Common myeloid progenitor, CD34-positive (primary cell): ENCODE measurements around the gene CYRIA.

Experiments
- CTCF ChIA-PET: fragments of 350-600 bp; sonication (Branson Sonifier 250); formaldehyde crosslinking; loops from one replicate; lab custom pipeline; 2021; ENCODE audit warnings: antibody characterized with exemption; lab: Charles Lee
- POLR2A ChIA-PET: fragments of 350-600 bp; sonication (Branson Sonifier 250); formaldehyde crosslinking; loops from one replicate; lab custom pipeline; 2021; ENCODE audit warnings: antibody characterized with exemption; lab: Charles Lee
- DNase-seq, 3 donors: peaks; one replicate each; pipeline versions ENCODE4 v3.0.0 to v3.0.0-alpha.2; 2013
- H3K27ac ChIP-seq, 2 experiments: 1 replicate in 1 of 2; 2 replicates in 1 of 2; pipeline ENCODE4 v1.7.0; 2013; ENCODE audit warnings: inconsistent platforms in 2 of 2, low read length in 2 of 2, mild to moderate bottlenecking in 2 of 2, low read depth in 1 of 2, moderate library complexity in 1 of 2; ENCODE audit not compliant: severe bottlenecking in 2 of 2, insufficient read depth in 1 of 2, poor library complexity in 1 of 2
- H3K27me3 ChIP-seq, 5 experiments: replicated peaks in 2 of 5; 1 replicate in 3 of 5; 2 replicates in 2 of 5; pipeline versions ENCODE4 v1.6.1 to v1.7.0; 2013; ENCODE audit warnings: low read length in 4 of 5, mild to moderate bottlenecking in 2 of 5, moderate library complexity in 2 of 5, inconsistent platforms in 1 of 5; ENCODE audit not compliant: insufficient read depth in 5 of 5, control insufficient read depth in 4 of 5
- H3K36me3 ChIP-seq, 4 experiments: 1 replicate in 2 of 4; 2 replicates in 2 of 4; pipeline versions ENCODE4 v1.6.1 to v1.7.0; 2013; ENCODE audit warnings: low read length in 3 of 4, control low read depth in 1 of 4, mild to moderate bottlenecking in 1 of 4; ENCODE audit not compliant: control insufficient read depth in 4 of 4, insufficient read depth in 4 of 4
- H3K4me1 ChIP-seq, 4 experiments: 1 replicate in 3 of 4; 2 replicates in 1 of 4; pipeline versions ENCODE4 v1.6.1 to v1.7.1; 2013; ENCODE audit warnings: low read length in 3 of 4, mild to moderate bottlenecking in 3 of 4, control low read depth in 1 of 4, inconsistent platforms in 1 of 4, moderate library complexity in 1 of 4; ENCODE audit not compliant: control insufficient read depth in 4 of 4, insufficient read depth in 4 of 4; ENCODE audit errors: control extremely low read depth in 1 of 4
- H3K4me3 ChIP-seq, 7 experiments: 1 replicate in 4 of 7; 2 replicates in 3 of 7; pipeline versions ENCODE4 v1.5.1 to v1.7.0; 2013; ENCODE audit warnings: mild to moderate bottlenecking in 7 of 7, low read length in 6 of 7, moderate library complexity in 6 of 7, inconsistent platforms in 2 of 7, low read depth in 2 of 7, control low read depth in 1 of 7; ENCODE audit not compliant: insufficient read depth in 4 of 7, control insufficient read depth in 1 of 7; ENCODE audit errors: extremely low read depth in 1 of 7
- H3K9me3 ChIP-seq, 5 experiments: 1 replicate in 4 of 5; 2 replicates in 1 of 5; pipeline versions ENCODE4 v1.6.1 to v1.7.1; 2013; ENCODE audit warnings: low read length in 4 of 5, mild to moderate bottlenecking in 2 of 5, inconsistent platforms in 1 of 5, low read depth in 1 of 5, moderate library complexity in 1 of 5; ENCODE audit not compliant: control insufficient read depth in 4 of 5, insufficient read depth in 2 of 5; ENCODE audit errors: control extremely low read depth in 1 of 5
- WGBS: methylation state at CpG from one replicate; pipeline ENCODE4 v1.1.5; 2013; ENCODE audit not compliant: insufficient coverage; 5-methylcytosine and 5-hydroxymethylcytosine counted together

CYRIA gene

DNA sequence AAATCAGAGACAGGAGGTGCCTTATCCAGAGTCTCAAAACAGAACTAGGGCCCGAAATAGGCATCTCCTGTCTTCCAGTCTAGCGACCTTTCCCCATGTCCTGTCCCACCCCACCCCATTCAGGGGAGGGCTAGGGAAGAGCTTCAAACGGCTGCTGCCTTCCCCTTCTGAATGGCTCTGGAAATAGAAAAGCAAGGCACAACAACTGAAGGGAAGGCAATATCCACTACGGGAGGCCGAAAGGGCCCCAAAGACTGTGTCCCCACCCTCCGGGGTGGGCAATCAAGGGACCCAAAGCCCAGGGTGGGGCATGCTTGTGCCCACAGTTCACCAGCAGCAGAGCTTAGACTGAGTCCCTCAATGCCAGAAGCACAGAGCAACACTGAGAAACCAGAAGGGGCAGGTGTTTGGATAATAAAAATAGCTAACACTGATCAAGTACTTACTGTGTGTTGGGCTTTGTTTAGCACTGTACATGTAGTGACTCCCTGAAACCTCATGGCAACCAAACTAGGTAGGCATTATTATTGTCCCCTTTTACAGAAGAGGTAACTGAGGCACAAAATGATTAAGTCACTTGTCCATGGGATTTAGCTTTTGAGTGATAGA, 38.5 kb downstream of the CYRIA start:
- no peak for DNase-seq
- H3K4me3 ChIP-seq: no peak overlapping the region
- CTCF ChIA-PET: interaction anchor here (0.6 to 5.0 kb wide), 7 partner anchors 8 to 102 kb away, joined by 3 to 22 read pairs (median 3); no protein-coding TSS in a partner anchor
- H3K36me3 ChIP-seq: no peaks in the 10 kb centered on the region
- no peak overlapping the region for H3K27ac ChIP-seq
- POLR2A ChIA-PET: interaction anchor here (0.6 kb wide), 1 partner anchor 38 kb away, joined by 3 read pairs; no protein-coding TSS in a partner anchor
- no peaks in the 10 kb centered on the region for H3K9me3 ChIP-seq
- H3K27me3 ChIP-seq: no peaks in the 10 kb centered on the region
- peaks cover 48 to 99% (median 60%) of the 10 kb centered on the region in 4 experiments for H3K4me1 ChIP-seq
- 88% methylated on average over 4 of the region's 6 CpGs for WGBS

DNA sequence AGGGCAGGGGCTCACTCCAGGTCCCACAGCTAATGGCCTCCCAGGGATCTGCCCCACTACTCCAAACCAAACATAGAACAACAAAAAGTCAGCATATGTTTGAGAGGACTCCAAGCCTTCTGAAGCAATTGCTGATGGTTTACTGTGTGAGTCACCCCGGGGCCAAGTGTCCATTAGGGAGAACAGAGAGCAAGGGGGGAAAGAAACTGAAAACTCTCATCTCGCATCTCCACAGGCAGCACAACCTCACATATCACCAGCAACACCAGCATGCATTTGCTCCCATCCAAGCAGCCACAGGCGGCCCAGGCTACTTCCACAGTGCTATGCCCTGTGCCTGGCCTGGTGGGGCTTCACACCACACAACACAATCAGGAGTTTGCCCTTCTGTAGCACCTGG, 39.1 kb downstream of the CYRIA start:
- H3K27ac ChIP-seq: no peak overlapping the region
- peaks cover 0 to under 1% (median 0%) of the 10 kb centered on the region in 4 experiments for H3K36me3 ChIP-seq
- peak in 1 of 3 donors; percentile 36 for DNase-seq
- 89% methylated on average over 1 of the region's 3 CpGs for WGBS
- H3K4me3 ChIP-seq: no peak overlapping the region
- ChIA-PET POLR2A (interaction anchor here (0.6 kb wide), 1 partner anchor 38 kb away, joined by 3 read pairs; no protein-coding TSS in a partner anchor), CTCF (interaction anchor here (0.6 to 5.0 kb wide), 8 partner anchors 9 to 130 kb away, joined by 3 to 22 read pairs (median 3); no protein-coding TSS in a partner anchor)
- H3K9me3 ChIP-seq: no peaks in the 10 kb centered on the region
- no peaks in the 10 kb centered on the region for H3K27me3 ChIP-seq
- H3K4me1 ChIP-seq: peaks cover 52 to 100% (median 63%) of the 10 kb centered on the region in 4 experiments

DNA sequence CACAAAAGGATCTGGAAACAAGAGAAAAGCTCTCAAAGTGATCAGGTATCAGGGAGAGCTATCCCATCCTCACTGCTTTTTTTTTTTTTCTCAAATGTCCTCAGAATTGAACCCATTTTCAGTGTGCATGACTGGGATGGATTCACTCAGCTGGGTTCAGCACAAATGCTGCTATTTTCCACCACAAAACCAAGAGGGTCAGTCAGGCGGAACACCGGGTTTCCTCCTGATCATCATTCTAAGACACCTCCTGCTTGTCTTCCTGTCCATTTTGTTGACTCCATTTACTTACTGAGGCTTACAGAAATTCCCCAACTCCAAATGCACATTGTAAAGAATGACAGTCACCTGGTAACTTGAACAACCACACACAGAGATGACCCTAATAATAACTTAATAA, 39.9 kb downstream of the CYRIA start:
- peak overlapping the region; percentile 19 to 55 for H3K27ac ChIP-seq
- no peak for DNase-seq
- peaks cover 52 to 96% (median 61%) of the 10 kb centered on the region in 4 experiments for H3K4me1 ChIP-seq
- no peaks in the 10 kb centered on the region for H3K27me3 ChIP-seq
- H3K4me3 ChIP-seq: peak overlapping the region in 1 of 7 experiments; percentile 31
- ChIA-PET CTCF (interaction anchor here (1.0 to 5.0 kb wide), 7 partner anchors 9 to 131 kb away, joined by 3 to 22 read pairs (median 4); no protein-coding TSS in a partner anchor), POLR2A (no interaction called here)
- no peaks in the 10 kb centered on the region for H3K9me3 ChIP-seq
- 94% methylated on average over 2 of the region's 2 CpGs for WGBS
- peaks cover 0 to 2% (median 0%) of the 10 kb centered on the region in 4 experiments for H3K36me3 ChIP-seq

DNA sequence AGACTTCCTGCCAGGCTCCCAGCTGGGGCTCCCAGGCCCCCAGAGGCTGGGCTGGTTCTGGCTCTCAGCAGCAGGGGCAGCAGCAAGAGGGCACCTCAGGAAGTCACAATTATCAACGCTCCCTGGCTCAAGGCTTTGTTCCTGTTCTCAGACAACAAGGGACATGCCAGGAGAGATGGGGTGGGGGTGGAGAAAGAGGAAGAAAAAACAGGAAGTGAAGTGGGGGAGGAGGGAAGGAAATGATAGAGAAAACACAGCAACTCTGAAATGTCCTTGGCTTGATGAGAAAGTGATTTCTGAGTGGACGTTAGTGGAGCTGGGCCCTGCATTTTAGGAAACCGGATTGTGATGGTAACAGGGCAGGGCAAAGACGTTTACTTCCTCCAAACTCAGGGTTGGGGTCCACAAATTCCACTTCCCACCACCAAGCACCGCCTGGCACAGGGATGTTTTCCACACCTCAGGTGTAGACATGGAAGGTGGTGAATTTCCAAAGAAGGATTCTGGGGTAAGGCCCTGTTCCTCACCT, 40.4 kb downstream of the CYRIA start:
- Histone ChIP-seq H3K4me1 (peaks cover 50 to 92% (median 56%) of the 10 kb centered on the region in 4 experiments), H3K4me3 (peak overlapping the region in 3 of 7 experiments; percentile 27 to 54 (median 31)), H3K27ac (peak overlapping the region; percentile 19 to 55), H3K27me3 (no peaks in the 10 kb centered on the region), H3K36me3 (peaks cover 0 to 2% (median 0%) of the 10 kb centered on the region in 4 experiments), H3K9me3 (no peaks in the 10 kb centered on the region)
- POLR2A ChIA-PET: no interaction called here
- CTCF ChIA-PET: interaction anchor here (0.8 to 1.6 kb wide), 6 partner anchors 11 to 131 kb away, joined by 3 to 8 read pairs (median 4); no protein-coding TSS in a partner anchor
- DNase-seq: peak; percentile 79 to 92 (median 90)
- WGBS: 10% methylated on average over 2 of the region's 5 CpGs

DNA sequence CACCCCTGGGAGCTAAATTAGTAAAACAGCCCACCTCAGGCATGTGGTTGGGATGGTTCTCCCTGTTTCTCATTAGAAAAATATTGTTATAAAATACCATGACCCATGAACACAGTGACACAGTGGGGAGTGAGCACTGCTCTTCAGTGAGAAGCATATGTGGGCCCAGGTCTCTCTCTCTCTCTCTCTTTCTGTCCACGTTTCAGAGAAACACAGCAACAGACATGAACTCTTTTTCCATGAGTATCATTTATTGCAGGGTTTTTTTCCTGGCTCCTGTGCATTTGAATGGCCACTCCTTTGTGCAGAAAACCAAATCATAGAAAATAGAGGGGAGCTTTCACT, 41.2 kb downstream of the CYRIA start:
- CTCF ChIA-PET: interaction anchor here (0.8 to 3.6 kb wide), 5 partner anchors 11 to 132 kb away, joined by 3 to 25 read pairs (median 4); no protein-coding TSS in a partner anchor
- Histone ChIP-seq H3K27ac (no peak overlapping the region), H3K36me3 (peaks cover 0 to 2% (median 0%) of the 10 kb centered on the region in 4 experiments), H3K4me3 (no peak overlapping the region), H3K9me3 (no peaks in the 10 kb centered on the region), H3K4me1 (peaks cover 45 to 83% (median 51%) of the 10 kb centered on the region in 4 experiments), H3K27me3 (no peaks in the 10 kb centered on the region)
- WGBS: no CpG with 5 or more reads among the region's 1 CpG
- POLR2A ChIA-PET: no interaction called here
- DNase-seq: no peak

DNA sequence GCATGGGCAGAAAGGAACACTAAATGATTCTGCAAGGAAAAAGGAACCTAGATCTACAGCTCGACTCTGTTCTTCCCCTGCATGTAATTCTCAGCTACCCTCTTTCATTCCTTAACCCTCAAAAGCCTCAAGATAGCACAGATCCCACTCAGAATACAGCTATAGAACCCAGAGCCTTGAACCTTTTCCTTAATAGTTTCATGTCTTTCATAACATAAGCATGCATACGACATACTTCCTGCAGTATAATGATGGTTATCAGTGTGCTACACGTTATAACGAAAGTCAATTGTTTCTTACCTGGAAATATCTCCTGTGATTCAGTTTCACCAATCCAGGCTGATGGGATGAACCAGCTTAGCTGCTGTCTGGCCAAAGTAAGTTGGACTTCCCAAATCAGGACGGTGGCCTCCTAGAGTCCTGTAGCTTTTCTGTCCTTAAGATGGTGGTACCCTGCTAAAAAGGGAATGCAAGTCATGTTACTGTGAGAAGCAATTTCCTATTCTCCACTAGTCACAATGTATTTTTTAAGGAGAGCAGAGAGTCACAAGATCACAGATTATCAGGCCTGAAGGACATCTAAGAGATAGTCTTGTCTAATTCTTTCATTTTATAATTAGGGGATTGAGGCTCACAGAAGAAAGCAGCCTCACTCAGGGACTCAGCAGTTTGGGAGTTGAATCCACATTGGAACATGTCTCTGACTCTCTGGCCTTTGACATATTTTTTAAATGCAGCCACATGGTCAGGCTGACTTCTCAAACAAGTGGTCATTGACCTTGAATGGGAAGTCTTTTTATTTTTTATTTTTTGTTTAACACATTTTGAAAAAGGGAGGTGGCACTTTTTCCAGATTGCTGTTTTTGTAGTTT, 41.8 kb downstream of the CYRIA start:
- H3K9me3 ChIP-seq: no peaks in the 10 kb centered on the region
- POLR2A ChIA-PET: no interaction called here
- H3K4me1 ChIP-seq: peaks cover 43 to 77% (median 49%) of the 10 kb centered on the region in 4 experiments
- no peak overlapping the region for H3K27ac ChIP-seq
- no peaks in the 10 kb centered on the region for H3K27me3 ChIP-seq
- 23% methylated on average over 4 of the region's 5 CpGs for WGBS
- CTCF ChIA-PET: interaction anchor here (0.9 to 3.6 kb wide), 7 partner anchors 9 to 133 kb away, joined by 3 to 29 read pairs (median 8); no protein-coding TSS in a partner anchor
- H3K4me3 ChIP-seq: no peak overlapping the region
- H3K36me3 ChIP-seq: peaks cover 0 to 2% (median 0%) of the 10 kb centered on the region in 4 experiments
- DNase-seq: no peak
